ENCODE measurements around the gene EMILIN3.

- no peak for TF ChIP-seq CTCF (conservative IDR thresholded peaks at IDR 0.05; ENCODE audit: low read length)
- TF ChIP-seq EZH2phosphoT487 (IDR thresholded peaks at IDR 0.05; ENCODE audit: borderline replicate concordance, low read depth, low read length) = no peak
Observed at GRCh38 chr20:41358717-41359116, 7.9 kb downstream of the EMILIN3 start.
